GM19324 (cell line): ENCODE measurements around the gene CAMK1G.

Experiments used
- ATAC-seq: cut with Tn5 transposase; IDR thresholded peaks from one replicate; pipeline ENCODE4 v1.9.1; 2021; ENCODE audit warnings: mild to moderate bottlenecking, moderate library complexity; ENCODE audit not compliant: unreplicated experiment, low FRiP score

The CAMK1G gene

GRCh38 chr1:209629621-209630382 lies 46.3 kb downstream of the CAMK1G start:
- no peak for ATAC-seq

- ATAC-seq = no peak
Observed at GRCh38 chr1:209630383-209631225, 47.1 kb downstream of the CAMK1G start.

GRCh38 chr1:209633335-209633997 lies 50.0 kb downstream of the CAMK1G start:
- peak; percentile 60 for ATAC-seq

- no peak for ATAC-seq
Observed at GRCh38 chr1:209634005-209634737, 50.7 kb downstream of the CAMK1G start.

GRCh38 chr1:209635850-209636249 lies 52.3 kb downstream of the CAMK1G start:
- no peak for ATAC-seq

- no peak for ATAC-seq
Observed at GRCh38 chr1:209641832-209642172, 58.3 kb downstream of the CAMK1G start.

- no peak for ATAC-seq
Observed at GRCh38 chr1:209642816-209643215, 59.3 kb downstream of the CAMK1G start.

- no peak for ATAC-seq
Observed at GRCh38 chr1:209643285-209644020, 59.9 kb downstream of the CAMK1G start.

GRCh38 chr1:209645574-209646452 lies 62.3 kb downstream of the CAMK1G start:
- ATAC-seq = no peak

- no peak for ATAC-seq
Observed at GRCh38 chr1:209646558-209646957, 63.0 kb downstream of the CAMK1G start.

- ATAC-seq = no peak
Observed at GRCh38 chr1:209647156-209647555, 63.6 kb downstream of the CAMK1G start.

- no peak for ATAC-seq
Observed at GRCh38 chr1:209648346-209648745, 64.8 kb downstream of the CAMK1G start.

- ATAC-seq = no peak
Observed at GRCh38 chr1:209648931-209649776, 65.6 kb downstream of the CAMK1G start.

GRCh38 chr1:209650454-209650853 lies 66.9 kb downstream of the CAMK1G start:
- no peak for ATAC-seq

GRCh38 chr1:209651138-209651587 lies 67.6 kb downstream of the CAMK1G start:
- peak; percentile 44 for ATAC-seq

GRCh38 chr1:209652121-209652735 lies 68.7 kb downstream of the CAMK1G start, which contains the start of gene LAMB3:
LAMB3 (minus strand) TSS chr1:209652425; CDS start chr1:209650944, 1,481 bp downstream.
- no peak for ATAC-seq

GRCh38 chr1:209652873-209653401 lies 69.4 kb downstream of the CAMK1G start:
- ATAC-seq = no peak
